Neural progenitor cell (in vitro differentiated cells): ENCODE data around the gene GNL1. TPM values are rescaled to one million over a fixed set of nuclear protein-coding genes. Genes with fewer than 3 reads are reported as not detected.
A peak's percentile ranks its signal among the peaks of the same experiment; 100 is the strongest.

Source experiments
- DNase-seq: peaks from one replicate; pipeline ENCODE4 v3.0.0-alpha.2; 2016; ENCODE audit warnings: low spot score
- H2AFZ ChIP-seq: fragments of 200-600 bp; sonication (generic); replicated peaks from 2 replicates; pipeline ENCODE4 v1.6.1; 2016; ENCODE audit warnings: antibody characterized with exemption
- H3F3A ChIP-seq: fragments of 200-600 bp; sonication (generic); 2 replicates; pipeline ENCODE4 v1.6.1; 2016; ENCODE audit warnings: antibody characterized with exemption, low read depth
- H3K27ac ChIP-seq: fragments of 200-600 bp; sonication (generic); 2 replicates; pipeline ENCODE4 v1.5.1; 2016; ENCODE audit warnings: mild to moderate bottlenecking
- H3K27me3 ChIP-seq: fragments of 200-600 bp; sonication (generic); 2 replicates; pipeline ENCODE4 v1.6.1; 2016; ENCODE audit warnings: mild to moderate bottlenecking, moderate library complexity
- H3K36me3 ChIP-seq: fragments of 200-600 bp; sonication (generic); 2 replicates; pipeline ENCODE4 v1.5.1; 2016
- H3K4me1 ChIP-seq: fragments of 200-600 bp; sonication (generic); 2 replicates; pipeline ENCODE4 v1.6.1; 2016; ENCODE audit warnings: mixed run types
- H3K4me2 ChIP-seq: fragments of 200-600 bp; sonication (generic); 2 replicates; pipeline ENCODE4 v1.6.1; 2016
- H3K4me3 ChIP-seq: fragments of 200-600 bp; sonication (generic); 2 replicates; pipeline ENCODE4 v1.5.1; 2016
- H3K79me2 ChIP-seq: fragments of 200-600 bp; sonication (generic); 2 replicates; pipeline ENCODE4 v1.6.1; 2016; ENCODE audit warnings: low read depth
- H3K9ac ChIP-seq: fragments of 200-600 bp; sonication (generic); 2 replicates; pipeline ENCODE4 v1.6.1; 2016
- H3K9me3 ChIP-seq: fragments of 200-600 bp; sonication (generic); 2 replicates; pipeline ENCODE4 v1.5.1; 2016; ENCODE audit warnings: low read depth
- H4K20me1 ChIP-seq: fragments of 200-600 bp; sonication (generic); 2 replicates; pipeline ENCODE4 v1.6.1; 2016; ENCODE audit warnings: low read depth
- H3K27ac Mint-ChIP-seq: 3 replicates; pipeline ENCODE4 v1.8.0; 2021; ENCODE audit warnings: mixed read lengths
- H3K27me3 Mint-ChIP-seq: 2 replicates; pipeline ENCODE4 v1.8.0; 2022; ENCODE audit warnings: low read depth, mild to moderate bottlenecking, inconsistent platforms, moderate library complexity, mixed read lengths; ENCODE audit not compliant: insufficient read depth
- H3K36me3 Mint-ChIP-seq: 3 replicates; pipeline ENCODE4 v1.8.0; 2021; ENCODE audit warnings: mixed read lengths
- H3K4me1 Mint-ChIP-seq: 3 replicates; pipeline ENCODE4 v1.8.0; 2021; ENCODE audit warnings: mixed read lengths
- H3K4me3 Mint-ChIP-seq: 3 replicates; pipeline ENCODE4 v1.8.0; 2021; ENCODE audit warnings: mild to moderate bottlenecking, moderate library complexity, mixed read lengths
- H3K9me3 Mint-ChIP-seq: 3 replicates; pipeline ENCODE4 v1.8.0; 2020; ENCODE audit warnings: mixed read lengths
- CTCF ChIP-seq: fragments of 200-600 bp; sonication (generic); IDR thresholded peaks from 2 replicates; pipeline ENCODE4 v1.5.1; 2017; ENCODE audit warnings: antibody characterized with exemption, mild to moderate bottlenecking
- EZH2 ChIP-seq: fragments of 200-600 bp; sonication (generic); IDR thresholded peaks from 2 replicates; pipeline ENCODE4 v1.6.1; 2017; ENCODE audit warnings: antibody characterized with exemption, mild to moderate bottlenecking, moderate library complexity
- EZH2phosphoT487 ChIP-seq: fragments of 200-600 bp; sonication (generic); IDR thresholded peaks from 2 replicates; pipeline ENCODE4 v1.6.1; 2017; ENCODE audit warnings: antibody characterized with exemption
- microRNA counts: library from miRNA; unstranded; fragments of <30 nt; microRNA quantifications from one replicate; lab custom pipeline; 2016
- microRNA-seq: library from miRNA; unstranded; fragments of <30 nt; microRNA quantifications from one replicate; pipeline ENCODE4, GENCODE V29; 2016
- small RNA-seq: library from RNA; depleted of rRNA; stranded (forward); fragments of <200 nt; gene quantifications from one replicate; pipeline ENCODE3, GENCODE V24; 2015
- total RNA-seq: library from RNA; depleted of rRNA; stranded (reverse); fragments of >200 nt; gene quantifications from 2 replicates; pipeline ENCODE4 v1.2.3, GENCODE V29; 2015; ENCODE audit warnings: low replicate concordance

Gene GNL1
- total RNA-seq, 1 donor from 2014 or later: 23.7 TPM

GRCh38 chr6:30491991-30492952 is 64.0 kb downstream of the GNL1 start:
- no peak for TF ChIP-seq EZH2phosphoT487
- TF ChIP-seq CTCF: no peak
- TF ChIP-seq EZH2: no peak
- peaks cover 22% of the 10 kb centered on the region for H3F3A ChIP-seq
- peaks cover 12% of the 10 kb centered on the region for H3K4me1 Mint-ChIP-seq
- H3K4me1 ChIP-seq: peaks cover 4% of the 10 kb centered on the region
- H3K36me3 ChIP-seq: no peaks in the 10 kb centered on the region
- H3K27me3 ChIP-seq: peaks cover 20% of the 10 kb centered on the region
- no peak for DNase-seq
- H3K27me3 Mint-ChIP-seq: peaks cover 9% of the 10 kb centered on the region
- H3K27ac ChIP-seq: no peak overlapping the region
- H3K36me3 Mint-ChIP-seq: peaks cover 2% of the 10 kb centered on the region
- H3K79me2 ChIP-seq: no peaks in the 10 kb centered on the region
- H3K4me3 ChIP-seq: no peak overlapping the region
- H3K9me3 ChIP-seq: no peaks in the 10 kb centered on the region
- peak overlapping the region; percentile 58 for H3K4me3 Mint-ChIP-seq
- no peak overlapping the region for H3K27ac Mint-ChIP-seq
- no peak overlapping the region for H3K4me2 ChIP-seq
- no peak overlapping the region for H2AFZ ChIP-seq
- no peak overlapping the region for H3K9ac ChIP-seq
- peaks cover 2% of the 10 kb centered on the region for H3K9me3 Mint-ChIP-seq
- H4K20me1 ChIP-seq: peaks cover 14% of the 10 kb centered on the region

MicroRNAs within 50 kb of the gene (microRNA counts, 767-probe panel; counts per million panel counts)
- 460 counts per million, percentile 90 among the panel's probes with 10 or more counts for microRNA hsa-miR-877-5p (lab: Ali Mortazavi, UCI)

Small RNA genes within 50 kb of the gene (microRNA-seq; reads per million reads assigned to microRNA genes)
- 83.7 reads per million, percentile 74 among the genes with 10 or more reads in this experiment for gene MIR877

Small RNA genes within 50 kb of the gene (small RNA-seq; reads per million reads assigned to genes)
- gene MIR877: 4.1 reads per million, percentile 93 among the genes with 10 or more reads in this experiment

Other genes starting within 250 kb of the GNL1 start
- gene TRIM39, start 229.6 kb downstream of the GNL1 start, total RNA-seq: 11.0 and 21.2 TPM in 2 replicates
- 38.0 and 89.6 TPM in 2 replicates for gene RPP21, start 211.3 kb downstream of the GNL1 start, total RNA-seq
- gene HLA-E, start 67.0 kb downstream of the GNL1 start, total RNA-seq: 24.8 and 43.1 TPM in 2 replicates
- gene PRR3, start 806 bp upstream of the GNL1 start, total RNA-seq: 13.7 and 18.6 TPM in 2 replicates
- 43.9 and 56.0 TPM in 2 replicates for gene ABCF1, start 15.0 kb upstream of the GNL1 start, total RNA-seq
- gene PPP1R10, start 60.8 kb upstream of the GNL1 start, total RNA-seq: 38.6 and 46.4 TPM in 2 replicates
- gene MRPS18B, start 61.4 kb upstream of the GNL1 start, total RNA-seq: 18.5 and 32.1 TPM in 2 replicates
- gene ATAT1, start 70.4 kb upstream of the GNL1 start, total RNA-seq: 17.9 and 18.7 TPM in 2 replicates
- gene C6orf136, start 90.6 kb upstream of the GNL1 start, total RNA-seq: 3.7 and 9.4 TPM in 2 replicates
- 17.6 and 29.2 TPM in 2 replicates for gene DHX16, start 116.5 kb upstream of the GNL1 start, total RNA-seq
- gene PPP1R18, start 130.2 kb upstream of the GNL1 start, total RNA-seq: 10.2 and 25.4 TPM in 2 replicates
- gene NRM, start 134.5 kb upstream of the GNL1 start, total RNA-seq: 12.4 and 38.3 TPM in 2 replicates
- 22.6 and 29.5 TPM in 2 replicates for gene MDC1, start 160.8 kb upstream of the GNL1 start, total RNA-seq
- gene TUBB, start 163.9 kb upstream of the GNL1 start, total RNA-seq: 1,479 and 2,270 TPM in 2 replicates
- 80.3 and 96.9 TPM in 2 replicates for gene FLOT1, start 186.2 kb upstream of the GNL1 start, total RNA-seq
- gene IER3, start 188.1 kb upstream of the GNL1 start, total RNA-seq: 2.0 and 7.1 TPM in 2 replicates